Activated CD8-positive, alpha-beta T cell treated with anti-CD3 and anti-CD28 coated beads for 36 hours (primary cell): ENCODE results near the gene DHRS4L2. TPM values are rescaled to one million over a fixed set of nuclear protein-coding genes. Genes with fewer than 3 reads are reported as not detected.
"Not testable (repeated sequence)": the region's sequence is repeated elsewhere in the genome, so short reads cannot be mapped to it uniquely, and the experiment has no call there.

ENCODE experiments used
- ATAC-seq: fragments of 200-7000 bp; cut with Tn5 transposase; one replicate; pipeline ENCODE4 v1.10.0; 2021; ENCODE audit warnings: mild to moderate bottlenecking, moderate library complexity
- CTCF ChIA-PET: fragments of 350-600 bp; sonication (Branson Sonifier 250); formaldehyde crosslinking; loops from one replicate; lab custom pipeline; 2021; ENCODE audit warnings: antibody characterized with exemption; lab: Charles Lee
- POLR2A ChIA-PET: fragments of 350-600 bp; sonication (Branson Sonifier 250); formaldehyde crosslinking; loops from one replicate; lab custom pipeline; 2021; ENCODE audit warnings: antibody characterized with exemption; lab: Charles Lee
- DNase-seq: peaks from one replicate; pipeline ENCODE4 v3.0.0-alpha.2; 2020
- H3K27ac Mint-ChIP-seq: one replicate; pipeline ENCODE4 v1.8.0; 2021; ENCODE audit warnings: mild to moderate bottlenecking, mixed read lengths
- H3K27me3 Mint-ChIP-seq: one replicate; pipeline ENCODE4 v1.8.0; 2021; ENCODE audit warnings: mixed read lengths
- H3K36me3 Mint-ChIP-seq: one replicate; pipeline ENCODE4 v1.8.0; 2021; ENCODE audit warnings: low read depth, mixed read lengths
- H3K4me1 Mint-ChIP-seq: one replicate; pipeline ENCODE4 v1.8.0; 2021; ENCODE audit warnings: low read depth, mixed read lengths
- H3K4me3 Mint-ChIP-seq: one replicate; pipeline ENCODE4 v1.8.0; 2021; ENCODE audit warnings: mild to moderate bottlenecking, moderate library complexity, mixed read lengths
- H3K9me3 Mint-ChIP-seq: one replicate; pipeline ENCODE4 v1.8.0; 2021; ENCODE audit warnings: mixed read lengths
- intact Hi-C: fragments of 100-400 bp; cut with micrococcal nuclease; formaldehyde crosslinking; loops from one replicate; pipeline ENCODE4 v1.10.0; 2022
- total RNA-seq, 2 experiments: library from RNA; stranded (reverse); gene quantifications; one replicate each; pipeline ENCODE4 v1.2.3, GENCODE V29; 2021
- TF ChIP-seq, protein P1 (sequence below): fragments of 200-600 bp; IDR thresholded peaks from one replicate; pipeline ENCODE4 v1.8.0; 2022; ENCODE audit warnings: antibody characterized with exemption, mild to moderate bottlenecking

Gene DHRS4L2
- total RNA-seq, 2 experiments from 2014 or later: 20.8 to 24.3 TPM

GRCh38 chr14:23977208-23977607 is 11.5 kb upstream of the DHRS4L2 start:
- H3K27me3 Mint-ChIP-seq, H3K4me1 Mint-ChIP-seq, H3K27ac Mint-ChIP-seq, H3K9me3 Mint-ChIP-seq, CTCF ChIA-PET, H3K36me3 Mint-ChIP-seq, DNase-seq, H3K4me3 Mint-ChIP-seq, POLR2A ChIA-PET, intact Hi-C loops: not testable (repeated sequence)
- peak; percentile 30 for ATAC-seq

- H3K4me3 Mint-ChIP-seq, H3K9me3 Mint-ChIP-seq, ATAC-seq, DNase-seq, H3K36me3 Mint-ChIP-seq, H3K27me3 Mint-ChIP-seq, intact Hi-C loops, H3K27ac Mint-ChIP-seq, H3K4me1 Mint-ChIP-seq, POLR2A ChIA-PET: not testable (repeated sequence)
- CTCF ChIA-PET: interaction anchor here (0.7 kb wide), 1 partner anchor 127 kb away, joined by 3 read pairs; no protein-coding TSS in a partner anchor
These were observed 6.5 kb upstream of the DHRS4L2 start for GRCh38 chr14:23981951-23982813.

- TF ChIP-seq, protein P1, sequence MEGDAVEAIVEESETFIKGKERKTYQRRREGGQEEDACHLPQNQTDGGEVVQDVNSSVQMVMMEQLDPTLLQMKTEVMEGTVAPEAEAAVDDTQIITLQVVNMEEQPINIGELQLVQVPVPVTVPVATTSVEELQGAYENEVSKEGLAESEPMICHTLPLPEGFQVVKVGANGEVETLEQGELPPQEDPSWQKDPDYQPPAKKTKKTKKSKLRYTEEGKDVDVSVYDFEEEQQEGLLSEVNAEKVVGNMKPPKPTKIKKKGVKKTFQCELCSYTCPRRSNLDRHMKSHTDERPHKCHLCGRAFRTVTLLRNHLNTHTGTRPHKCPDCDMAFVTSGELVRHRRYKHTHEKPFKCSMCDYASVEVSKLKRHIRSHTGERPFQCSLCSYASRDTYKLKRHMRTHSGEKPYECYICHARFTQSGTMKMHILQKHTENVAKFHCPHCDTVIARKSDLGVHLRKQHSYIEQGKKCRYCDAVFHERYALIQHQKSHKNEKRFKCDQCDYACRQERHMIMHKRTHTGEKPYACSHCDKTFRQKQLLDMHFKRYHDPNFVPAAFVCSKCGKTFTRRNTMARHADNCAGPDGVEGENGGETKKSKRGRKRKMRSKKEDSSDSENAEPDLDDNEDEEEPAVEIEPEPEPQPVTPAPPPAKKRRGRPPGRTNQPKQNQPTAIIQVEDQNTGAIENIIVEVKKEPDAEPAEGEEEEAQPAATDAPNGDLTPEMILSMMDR: no peak
- Mint-ChIP-seq H3K9me3 (no peaks in the 10 kb centered on the region), H3K4me1 (peaks cover 26% of the 10 kb centered on the region), H3K4me3 (no peak overlapping the region), H3K27ac (no peak overlapping the region), H3K36me3 (peaks cover 5% of the 10 kb centered on the region), H3K27me3 (no peaks in the 10 kb centered on the region)
- ATAC-seq (no peak), DNase-seq (no peak)
- intact Hi-C loops: no loop called here
- ChIA-PET CTCF (interaction anchor here (0.9 kb wide), 1 partner anchor 49 kb away, joined by 4 read pairs; no protein-coding TSS in a partner anchor), POLR2A (no interaction called here)
These were observed 3.7 kb upstream of the DHRS4L2 start for GRCh38 chr14:23984891-23985602.

DNA sequence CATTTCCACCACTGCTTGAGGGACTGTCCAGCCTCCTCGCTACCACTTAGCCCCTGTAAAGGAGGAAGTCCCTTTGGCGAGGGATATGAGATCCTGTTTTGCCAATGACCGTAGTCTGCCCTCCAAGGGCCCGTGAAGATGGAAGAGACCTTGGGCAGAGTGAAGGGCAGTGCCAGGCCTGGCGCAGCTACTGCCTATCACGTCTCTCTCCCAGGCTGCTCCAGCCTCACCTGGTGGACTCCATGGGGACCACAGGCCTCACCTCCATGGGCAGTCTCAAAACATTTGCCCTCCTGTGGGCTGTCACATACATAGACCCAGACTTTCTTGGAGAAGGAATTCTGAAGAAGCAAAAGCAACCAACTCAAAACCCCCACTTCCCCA is 514 bp upstream of the DHRS4L2 start:
- DNase-seq, H3K9me3 Mint-ChIP-seq, intact Hi-C loops, CTCF ChIA-PET, H3K36me3 Mint-ChIP-seq, H3K27me3 Mint-ChIP-seq: not testable (repeated sequence)
- Mint-ChIP-seq H3K4me3 (peak overlapping the region; percentile 83), H3K27ac (peak overlapping the region; percentile 67), H3K4me1 (peaks cover 27% of the 10 kb centered on the region)
- ATAC-seq: peak; percentile 7
- POLR2A ChIA-PET: interaction anchor here (0.7 to 0.8 kb wide), 3 partner anchors 120 to 442 kb away, joined by 3 read pairs; no protein-coding TSS in a partner anchor

DNA sequence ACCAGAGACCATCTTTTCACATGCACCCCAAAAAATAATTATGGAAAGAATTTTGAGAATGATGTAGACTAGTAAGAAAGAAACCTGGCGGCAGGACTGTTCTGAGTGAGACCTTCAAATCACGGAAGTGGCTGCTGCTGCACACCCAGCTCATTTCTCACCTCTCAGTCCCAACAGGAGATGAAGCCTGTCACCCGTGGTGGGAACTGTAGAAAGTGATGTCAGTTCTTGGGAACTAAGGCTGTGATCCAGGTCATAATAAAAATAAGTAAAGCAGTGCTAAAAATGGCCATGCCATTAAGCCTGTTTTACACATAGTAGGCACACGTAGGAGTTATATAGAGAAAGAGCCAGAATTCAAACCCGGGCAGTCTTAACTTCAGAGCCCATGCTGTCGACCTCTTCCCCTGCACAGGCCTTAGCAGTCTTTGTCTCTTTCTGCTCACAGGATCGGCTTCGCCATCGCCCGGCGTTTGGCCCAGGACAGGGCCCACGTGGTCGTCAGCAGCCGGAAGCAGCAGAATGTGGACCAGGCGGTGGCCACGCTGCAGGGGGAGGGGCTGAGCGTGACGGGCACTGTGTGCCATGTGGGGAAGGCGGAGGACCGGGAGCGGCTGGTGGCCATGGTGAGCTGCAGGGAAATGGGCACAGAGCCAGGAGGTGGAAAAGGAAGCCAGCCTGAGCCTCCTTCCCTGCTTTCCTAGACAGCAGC is 1.2 kb downstream of the DHRS4L2 start:
- peaks cover 27% of the 10 kb centered on the region for H3K4me1 Mint-ChIP-seq
- CTCF ChIA-PET, H3K9me3 Mint-ChIP-seq, H3K36me3 Mint-ChIP-seq, POLR2A ChIA-PET, H3K27me3 Mint-ChIP-seq, intact Hi-C loops, ATAC-seq: not testable (repeated sequence)
- peak overlapping the region; percentile 83 for H3K4me3 Mint-ChIP-seq
- DNase-seq: peak; percentile 29
- H3K27ac Mint-ChIP-seq: peak overlapping the region; percentile 72

DNA sequence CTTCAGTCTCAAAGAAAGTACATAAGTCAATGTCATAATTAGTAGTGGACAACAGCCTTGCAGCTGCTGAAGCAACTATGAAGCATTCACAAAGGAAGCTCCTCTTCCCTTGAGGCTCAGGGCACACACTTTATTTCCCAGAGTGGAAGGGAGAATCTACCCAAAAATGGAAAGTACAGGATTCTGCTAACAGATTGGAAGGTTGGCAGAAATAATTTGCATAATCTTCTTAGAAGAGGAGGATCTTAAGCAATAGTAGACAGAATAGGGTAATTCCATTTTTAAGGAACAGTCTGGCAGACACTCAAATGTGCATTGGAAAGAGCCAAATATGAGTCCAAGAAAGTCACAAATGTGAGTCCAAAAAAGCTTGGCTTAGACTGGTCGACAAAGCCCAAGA is 2.2 kb downstream of the DHRS4L2 start:
- H3K4me1 Mint-ChIP-seq: peaks cover 27% of the 10 kb centered on the region
- ATAC-seq, DNase-seq, POLR2A ChIA-PET, H3K4me3 Mint-ChIP-seq, H3K27me3 Mint-ChIP-seq, H3K27ac Mint-ChIP-seq, H3K9me3 Mint-ChIP-seq, H3K36me3 Mint-ChIP-seq, intact Hi-C loops, CTCF ChIA-PET: not testable (repeated sequence)

DNA sequence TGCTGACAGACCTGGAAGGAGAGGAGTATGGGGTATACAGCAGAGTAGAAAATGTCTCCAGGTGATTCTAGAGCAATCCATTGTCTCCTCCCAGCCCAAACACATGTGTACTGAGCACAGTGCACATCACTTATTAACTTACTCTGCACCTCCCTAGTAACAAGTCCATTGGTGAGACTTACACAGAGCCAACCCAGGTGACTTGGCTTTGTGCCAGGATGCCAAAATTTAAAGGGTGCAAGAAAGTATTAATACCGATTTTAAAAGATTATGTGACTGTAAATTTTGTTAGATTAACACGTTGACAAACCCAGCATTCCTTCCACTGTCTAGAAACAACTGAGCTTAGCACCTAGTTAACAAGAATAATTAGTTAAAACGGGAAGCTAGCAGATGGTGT is 4.3 kb downstream of the DHRS4L2 start:
- DNase-seq, CTCF ChIA-PET, H3K36me3 Mint-ChIP-seq, POLR2A ChIA-PET, H3K27me3 Mint-ChIP-seq, ATAC-seq, H3K4me3 Mint-ChIP-seq, H3K27ac Mint-ChIP-seq, H3K9me3 Mint-ChIP-seq, intact Hi-C loops: not testable (repeated sequence)
- H3K4me1 Mint-ChIP-seq: peaks cover 16% of the 10 kb centered on the region

GRCh38 chr14:23996009-23996408 is 7.3 kb downstream of the DHRS4L2 start:
- H3K36me3 Mint-ChIP-seq, H3K4me1 Mint-ChIP-seq, H3K27me3 Mint-ChIP-seq, H3K4me3 Mint-ChIP-seq, DNase-seq, H3K27ac Mint-ChIP-seq, ATAC-seq, H3K9me3 Mint-ChIP-seq, CTCF ChIA-PET, POLR2A ChIA-PET, intact Hi-C loops: not testable (repeated sequence)

- H3K4me1 Mint-ChIP-seq, H3K4me3 Mint-ChIP-seq, H3K27ac Mint-ChIP-seq, CTCF ChIA-PET, H3K9me3 Mint-ChIP-seq, DNase-seq, POLR2A ChIA-PET, H3K36me3 Mint-ChIP-seq, ATAC-seq, intact Hi-C loops, H3K27me3 Mint-ChIP-seq: not testable (repeated sequence)
These were observed 8.1 kb downstream of the DHRS4L2 start for GRCh38 chr14:23996825-23997224.

- H3K4me1 Mint-ChIP-seq, H3K4me3 Mint-ChIP-seq, H3K36me3 Mint-ChIP-seq, CTCF ChIA-PET, H3K27me3 Mint-ChIP-seq, ATAC-seq, DNase-seq, H3K27ac Mint-ChIP-seq, intact Hi-C loops, H3K9me3 Mint-ChIP-seq, POLR2A ChIA-PET: not testable (repeated sequence)
These were observed 10.9 kb downstream of the DHRS4L2 start for GRCh38 chr14:23999640-24000039.
